GM12891 (cell line): Measurements from ENCODE around the gene VN1R5.

Experiments used
- POLR2A ChIP-seq: IDR thresholded peaks from 2 replicates; pipeline ENCODE4 v1.6.1; 2011; ENCODE audit warnings: low read depth, low read length, control low read depth
- POLR2AphosphoS5 ChIP-seq: IDR thresholded peaks from 2 replicates; pipeline ENCODE4 v1.6.1; 2011; ENCODE audit warnings: low read depth, low read length, control low read depth
- TAF1 ChIP-seq: IDR thresholded peaks from 2 replicates; pipeline ENCODE4 v1.6.1; 2011; ENCODE audit warnings: low read depth, low read length, control low read depth

GRCh38 chr1:247298701-247299100 is 42.8 kb downstream of the VN1R5 start:
- TF ChIP-seq POLR2AphosphoS5 (no peak), POLR2A (no peak), TAF1 (no peak)
